ENCODE measurements around the gene ESRP2. TPM values are rescaled to one million over a fixed set of nuclear protein-coding genes. Genes with fewer than 3 reads are reported as not detected.

Gene ESRP2
- 22.9 TPM for total RNA-seq

- DNase-seq, result no peak
These were observed at the start of gene ESRP2 for GRCh38 chr16:68235887-68236136. Gene ESRP2, minus strand, starts transcription at chr16:68236127. Its CDS starts 82 bp downstream, at chr16:68236045.

DNA sequence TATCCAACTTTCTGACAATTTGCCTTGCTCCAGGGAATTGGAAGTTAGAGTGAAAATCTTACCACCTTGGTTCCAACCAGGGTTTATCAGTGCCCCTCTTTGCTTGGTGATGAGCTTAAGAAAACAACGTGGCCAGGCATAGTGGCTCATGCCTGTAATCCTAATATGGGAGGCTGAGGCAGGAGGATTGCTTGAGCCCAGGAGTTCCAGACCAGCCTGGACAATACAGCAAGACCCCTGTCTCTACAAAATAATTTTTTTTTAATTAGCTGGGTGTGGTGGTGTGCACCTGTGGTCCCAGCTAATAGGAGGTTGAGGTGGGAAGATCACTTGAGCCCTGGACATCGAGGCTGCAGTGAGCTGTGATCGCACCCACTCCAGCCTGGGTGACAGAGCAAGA is 49.8 kb upstream of the ESRP2 start:
- no peak for DNase-seq

- no peak for DNase-seq
These were observed 48.9 kb upstream of the ESRP2 start for GRCh38 chr16:68284847-68285246.

- no peak for DNase-seq
These were observed 48.1 kb upstream of the ESRP2 start for GRCh38 chr16:68283801-68284598.

DNA sequence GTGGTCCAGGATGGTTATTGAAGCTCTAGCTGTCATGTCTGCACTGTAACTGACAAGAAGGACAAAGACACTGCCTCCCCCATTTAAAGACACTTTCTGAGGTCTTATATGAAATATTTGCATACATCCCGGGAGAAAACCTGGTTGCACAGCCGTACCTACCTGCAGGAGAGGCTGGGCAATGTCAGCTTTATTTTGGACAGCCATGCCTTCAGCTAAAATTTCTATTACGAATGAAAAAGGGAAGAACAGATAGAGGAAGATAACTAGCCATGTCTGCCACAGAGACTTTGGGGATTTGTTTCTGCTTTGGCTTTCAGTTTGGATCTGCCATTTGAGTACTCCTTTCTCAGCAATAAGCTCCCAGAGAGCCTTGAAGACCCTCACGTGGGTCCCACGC is 47.4 kb upstream of the ESRP2 start:
- DNase-seq, result no peak

DNA sequence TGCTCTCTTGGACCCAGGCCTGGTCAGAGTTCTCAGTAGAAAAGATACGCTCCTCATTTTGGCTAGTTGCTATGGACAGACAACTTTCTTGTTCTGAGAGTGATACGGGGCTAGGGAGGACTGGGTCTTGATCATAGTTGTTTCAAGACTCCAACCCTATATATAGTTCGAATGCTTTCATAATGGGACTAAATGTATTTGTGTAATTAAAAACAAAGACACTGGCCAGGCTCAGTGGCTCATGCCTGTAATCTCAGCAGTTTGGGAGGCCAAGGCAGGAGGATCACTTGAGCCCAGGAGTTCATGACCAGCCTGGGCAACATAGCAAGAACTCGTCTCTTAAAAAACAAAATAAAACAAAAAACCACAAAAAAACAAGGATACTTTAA is 46.1 kb upstream of the ESRP2 start:
- no peak for DNase-seq

DNA sequence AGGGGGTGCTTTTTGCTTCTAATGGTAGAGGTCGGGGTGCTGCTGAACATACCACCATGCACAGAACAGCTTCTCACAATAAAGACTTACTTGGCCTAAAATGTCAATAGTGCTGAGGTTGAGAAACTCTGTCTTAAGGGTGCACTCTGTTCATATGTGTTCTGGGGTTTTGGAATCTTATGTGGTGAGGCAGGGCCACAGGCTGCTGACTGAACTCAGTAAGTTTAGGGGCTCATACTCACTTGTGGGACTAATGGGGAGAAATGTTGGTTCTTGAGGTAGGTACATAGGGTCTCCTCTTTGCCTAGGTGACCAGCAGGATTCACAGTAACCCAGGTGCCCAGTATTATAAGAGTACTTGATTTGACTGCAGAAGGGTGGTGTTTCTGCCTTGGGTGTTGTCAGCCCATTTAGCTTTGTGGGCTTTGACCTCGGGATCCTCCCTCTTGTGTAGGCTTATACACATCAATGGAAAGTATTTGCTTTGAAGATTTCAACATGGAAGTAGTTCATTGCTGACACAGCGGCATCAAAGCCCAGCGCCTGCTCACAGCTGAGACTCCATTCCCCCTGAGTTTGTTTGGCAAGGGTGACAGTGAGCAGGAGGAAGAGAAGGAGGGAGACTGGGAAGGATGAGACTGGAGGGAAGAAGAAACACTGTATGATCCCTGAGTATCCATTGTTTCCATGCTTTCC is 45.6 kb upstream of the ESRP2 start:
- no peak for DNase-seq

GRCh38 chr16:68279726-68280558 is 44.0 kb upstream of the ESRP2 start:
- DNase-seq, result no peak

- no peak for DNase-seq
These were observed 40.3 kb upstream of the ESRP2 start for GRCh38 chr16:68276223-68276622.

DNA sequence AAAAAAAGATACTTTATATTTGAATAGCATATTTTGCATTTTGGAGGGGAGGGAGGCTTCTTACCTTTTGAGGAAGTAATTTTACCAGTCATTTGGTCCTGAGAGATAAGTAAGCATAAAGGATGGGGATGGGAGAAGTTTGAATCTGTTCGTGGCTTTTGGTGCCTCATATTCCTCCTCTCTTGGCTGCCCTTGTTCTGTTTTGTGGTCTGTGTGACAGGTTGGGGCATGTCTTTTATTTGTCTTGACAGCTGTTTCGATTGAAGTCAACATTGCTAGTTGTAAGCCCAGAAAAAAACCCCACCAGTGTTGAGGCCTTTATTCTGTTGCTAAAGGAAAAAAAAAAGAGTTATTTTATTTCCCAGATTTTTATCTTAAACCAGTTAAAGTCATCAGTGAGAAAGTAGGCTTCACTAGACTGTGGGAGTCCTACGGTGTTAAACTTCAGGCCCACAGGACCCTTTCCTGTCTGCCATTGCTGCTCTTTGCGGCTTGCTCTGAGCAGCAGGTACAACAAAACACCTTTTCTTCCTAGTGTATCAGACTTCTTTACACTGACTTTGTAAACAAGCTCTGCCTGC is 39.8 kb upstream of the ESRP2 start:
- DNase-seq, result no peak

DNA sequence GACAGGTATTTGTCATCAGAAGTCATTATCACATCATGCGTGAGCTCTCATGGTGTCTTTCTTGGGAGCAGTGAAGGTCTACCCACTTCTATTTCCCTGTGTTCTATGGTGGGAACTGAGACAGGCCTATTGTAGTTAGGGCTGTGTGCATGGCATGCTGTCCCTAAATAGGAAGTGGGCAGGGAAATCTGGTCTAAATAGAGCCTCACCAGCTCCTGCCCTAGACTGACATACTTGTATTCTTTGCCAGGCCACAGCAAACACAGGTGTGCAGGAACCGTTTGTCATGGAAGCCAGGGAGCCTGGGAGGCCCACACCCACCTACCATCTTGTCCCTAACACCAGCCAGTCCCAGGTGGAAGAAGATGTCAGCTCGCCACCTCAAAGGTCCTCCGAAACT is 38.5 kb upstream of the ESRP2 start:
- DNase-seq, result no peak

GRCh38 chr16:68273896-68274295 is 38.0 kb upstream of the ESRP2 start:
- no peak for DNase-seq

- no peak for DNase-seq
These were observed 37.5 kb upstream of the ESRP2 start for GRCh38 chr16:68273459-68273858.

- DNase-seq, result no peak
These were observed 36.7 kb upstream of the ESRP2 start for GRCh38 chr16:68272507-68273209.

DNA sequence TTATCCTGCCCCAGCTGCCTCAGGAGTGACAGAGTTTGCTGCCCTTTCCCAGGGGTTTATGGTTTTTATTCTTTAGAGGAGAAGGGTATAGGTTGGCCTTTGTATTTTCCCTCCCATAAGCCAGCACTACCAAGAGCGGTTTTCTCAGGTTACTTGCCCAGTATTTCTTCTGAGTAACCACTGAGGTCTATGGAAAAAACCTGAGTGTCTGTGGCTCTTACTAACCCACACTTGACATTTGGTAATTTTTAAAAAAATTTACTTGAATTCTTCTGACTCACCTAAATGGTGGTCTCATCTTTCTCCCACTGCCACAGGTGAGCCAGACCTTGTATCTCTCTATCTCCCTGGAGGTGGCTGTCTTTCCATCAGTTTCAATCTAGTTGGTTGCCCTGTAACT is 34.4 kb upstream of the ESRP2 start:
- DNase-seq, result no peak

GRCh38 chr16:68269793-68270192 is 33.9 kb upstream of the ESRP2 start:
- no peak for DNase-seq

DNA sequence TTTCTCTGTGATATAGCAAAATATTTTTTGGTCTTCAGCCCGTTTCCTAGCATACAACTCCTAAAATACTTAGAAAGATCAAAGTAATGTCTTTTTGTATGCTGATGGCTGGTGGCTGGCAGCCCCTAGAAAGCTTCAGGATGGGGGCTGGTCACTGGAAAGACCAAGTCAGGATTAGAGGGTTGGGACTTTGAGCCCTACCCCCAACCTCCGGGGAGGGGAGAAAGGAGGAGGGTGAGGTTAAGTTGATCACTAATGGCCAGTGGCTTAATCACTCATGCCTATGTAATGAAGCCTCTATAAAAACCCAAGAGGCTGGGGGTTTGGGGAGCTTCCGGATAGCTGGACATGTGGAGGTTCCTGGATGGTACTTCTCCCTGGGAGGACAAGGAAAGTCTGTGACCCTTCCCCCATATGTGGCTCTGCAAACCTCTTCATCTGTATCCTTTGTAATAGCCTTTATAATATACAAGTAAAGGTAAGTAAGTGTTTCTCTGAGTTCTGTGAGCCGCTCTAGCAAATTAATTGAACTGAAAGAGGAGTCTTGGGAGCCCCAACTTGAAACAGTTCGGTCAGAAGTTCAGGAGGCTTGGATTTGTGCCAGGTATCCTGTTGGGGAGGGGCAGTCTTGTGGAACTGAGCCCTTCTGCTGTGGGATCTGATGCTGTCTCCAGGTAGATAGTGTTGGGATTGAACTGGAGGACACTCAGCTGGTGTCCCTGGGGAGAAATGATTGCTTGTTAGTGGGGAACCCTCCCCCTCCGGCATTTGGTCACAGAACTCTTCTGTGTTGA is 31.9 kb upstream of the ESRP2 start:
- no peak for DNase-seq

DNA sequence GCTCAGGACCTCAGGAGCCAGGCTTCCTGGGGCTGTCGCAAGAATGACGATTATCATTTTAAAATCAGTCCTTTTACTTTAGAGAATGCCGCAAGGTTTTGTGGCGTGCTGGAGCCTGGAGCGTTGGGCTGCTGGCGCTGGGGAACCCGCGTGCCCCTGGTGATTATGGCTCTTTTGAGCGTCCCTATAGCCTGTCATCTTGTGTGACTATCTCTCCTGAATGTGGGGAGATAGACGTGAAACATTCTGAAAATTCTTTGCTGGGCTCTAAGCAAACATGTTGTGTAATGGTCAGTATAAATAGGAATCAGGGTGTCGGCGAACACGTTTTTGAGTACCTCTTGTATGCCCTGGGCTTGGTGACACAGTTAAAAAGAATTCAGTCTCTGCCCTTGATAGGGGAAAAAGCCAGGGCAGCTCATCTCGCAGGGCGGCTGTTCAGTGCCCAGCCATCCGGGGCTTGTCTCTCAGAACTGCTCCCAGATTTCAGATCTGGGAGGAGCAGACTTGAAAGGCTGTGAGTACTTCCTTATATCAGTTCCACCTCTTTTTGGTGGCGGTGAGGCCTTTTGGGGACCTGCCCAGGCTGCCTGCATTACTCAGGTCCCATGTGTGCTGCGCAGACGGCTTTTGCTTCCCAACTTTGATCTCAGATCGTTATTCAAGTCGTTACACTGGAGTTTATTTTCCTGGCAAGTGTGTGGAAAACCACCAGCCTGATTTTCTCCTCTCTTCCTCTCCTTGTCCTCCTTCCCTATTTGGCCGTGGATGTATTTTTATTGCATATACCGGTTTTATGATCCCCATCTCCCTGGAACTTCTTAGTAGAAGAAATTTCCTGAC is 29.4 kb upstream of the ESRP2 start:
- no peak for DNase-seq

GRCh38 chr16:68264128-68265077 is 28.5 kb upstream of the ESRP2 start, which contains the start of gene SLC7A6:
Gene SLC7A6, plus strand, starts transcription at chr16:68264526. Its CDS starts 10,201 bp downstream, at chr16:68274727.
- DNase-seq, result no peak
